ENCODE measurements around the gene CCL15. TPM values are rescaled to one million over a fixed set of nuclear protein-coding genes. Genes with fewer than 3 reads are reported as not detected.

CCL15 gene
- total and polyA plus RNA-seq, 2 of the 13 experiments (the other 11 are each of a cell fraction or from before 2014, with no cell fraction given) = 29.2 to 45.9 TPM

DNA sequence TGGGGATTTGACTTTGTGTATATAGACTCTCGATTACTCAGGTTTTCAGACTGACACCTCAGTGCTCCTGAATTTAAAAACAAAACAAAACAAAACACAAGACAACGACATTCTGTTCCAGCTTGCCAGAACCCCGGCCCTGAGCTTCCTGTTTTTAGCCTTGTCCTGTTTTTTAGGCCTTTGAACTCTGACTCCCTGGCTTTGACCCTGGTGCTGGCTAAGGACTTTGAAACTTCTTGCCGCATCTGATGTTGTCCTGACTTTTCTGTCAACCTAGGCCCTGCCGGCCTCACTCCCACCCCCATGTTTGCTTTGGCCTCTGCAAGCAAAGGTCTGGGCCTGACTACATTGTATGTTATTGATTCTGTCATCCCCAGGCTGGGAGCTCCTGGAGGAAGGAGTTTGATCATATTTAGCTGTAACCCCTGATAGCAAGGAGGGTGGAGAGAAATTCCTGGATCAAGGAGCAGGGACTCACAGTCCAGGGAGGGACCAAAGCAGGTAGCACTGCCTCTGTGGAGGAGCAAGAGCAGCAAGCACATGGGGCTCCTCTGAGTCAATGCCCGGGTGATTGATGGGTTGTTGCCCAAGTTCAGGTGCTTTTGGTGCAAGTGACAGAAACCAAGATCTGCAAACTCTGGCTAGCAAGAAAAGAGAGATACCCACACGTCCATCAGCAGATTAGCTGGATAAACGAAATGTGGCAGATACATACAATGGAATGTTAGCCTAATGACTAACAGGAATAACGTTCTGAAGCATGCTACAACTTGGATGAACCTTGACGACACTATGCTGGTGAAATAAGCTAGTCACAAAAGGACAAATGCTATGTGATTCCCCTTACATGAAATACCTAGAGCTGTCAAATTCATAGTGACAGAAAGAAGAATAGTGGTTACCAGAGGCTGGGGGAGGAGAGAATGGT is 27.8 kb downstream of the CCL15 start (continued):
- TF ChIP-seq, protein P1, sequence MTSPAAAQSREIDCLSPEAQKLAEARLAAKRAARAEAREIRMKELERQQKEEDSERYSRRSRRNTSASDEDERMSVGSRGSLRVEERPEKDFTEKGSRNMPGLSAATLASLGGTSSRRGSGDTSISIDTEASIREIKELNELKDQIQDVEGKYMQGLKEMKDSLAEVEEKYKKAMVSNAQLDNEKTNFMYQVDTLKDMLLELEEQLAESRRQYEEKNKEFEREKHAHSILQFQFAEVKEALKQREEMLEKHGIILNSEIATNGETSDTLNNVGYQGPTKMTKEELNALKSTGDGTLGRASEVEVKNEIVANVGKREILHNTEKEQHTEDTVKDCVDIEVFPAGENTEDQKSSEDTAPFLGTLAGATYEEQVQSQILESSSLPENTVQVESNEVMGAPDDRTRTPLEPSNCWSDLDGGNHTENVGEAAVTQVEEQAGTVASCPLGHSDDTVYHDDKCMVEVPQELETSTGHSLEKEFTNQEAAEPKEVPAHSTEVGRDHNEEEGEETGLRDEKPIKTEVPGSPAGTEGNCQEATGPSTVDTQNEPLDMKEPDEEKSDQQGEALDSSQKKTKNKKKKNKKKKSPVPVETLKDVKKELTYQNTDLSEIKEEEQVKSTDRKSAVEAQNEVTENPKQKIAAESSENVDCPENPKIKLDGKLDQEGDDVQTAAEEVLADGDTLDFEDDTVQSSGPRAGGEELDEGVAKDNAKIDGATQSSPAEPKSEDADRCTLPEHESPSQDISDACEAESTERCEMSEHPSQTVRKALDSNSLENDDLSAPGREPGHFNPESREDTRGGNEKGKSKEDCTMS (CRISPR knock-in tag; conservative IDR thresholded peaks at IDR 0.05) = no peak
- TF ChIP-seq SP5 (CRISPR knock-in tag; IDR thresholded peaks at IDR 0.05; ENCODE audit: borderline replicate concordance, low read depth) (peak; percentile 96), EZH2 (conservative IDR thresholded peaks at IDR 0.05; ENCODE audit: low read depth, low read length) (no peak), MIXL1 (CRISPR knock-in tag; IDR thresholded peaks at IDR 0.05) (peak; percentile 95), ZNF790 (CRISPR knock-in tag; IDR thresholded peaks at IDR 0.05; ENCODE audit: borderline replicate concordance) (no peak), BHLHE40 (IDR thresholded peaks at IDR 0.05; ENCODE audit: low read length) (peak; percentile 20; the same call in 1 of the 2 replicates), KDM5B (CRISPR knock-in tag; IDR thresholded peaks at IDR 0.05; ENCODE audit: borderline replicate concordance) (peak; percentile 64; the same call in 1 of the 2 replicates), PAF1 (CRISPR knock-in tag; IDR thresholded peaks at IDR 0.05) (no peak), MIER2 (CRISPR knock-in tag; IDR thresholded peaks at IDR 0.05) (0 out of 2 replicates have a peak, but pooled peaks have one; percentile 24), ONECUT2 (CRISPR knock-in tag; IDR thresholded peaks at IDR 0.05) (peak; percentile 99), HNRNPLL (IDR thresholded peaks at IDR 0.05; ENCODE audit: low read depth, low read length, poor library complexity, severe bottlenecking) (no peak), FOXA1 (IDR thresholded peaks at IDR 0.05) (peak; percentile 84), FOXA1 (CRISPR knock-in tag; IDR thresholded peaks at IDR 0.05) (peak; percentile 99), YEATS4 (CRISPR knock-in tag; IDR thresholded peaks at IDR 0.05; ENCODE audit: borderline replicate concordance) (peak; percentile 40; the same call in 1 of the 2 replicates), SAP130 (CRISPR knock-in tag; IDR thresholded peaks at IDR 0.05; ENCODE audit: low read depth) (peak; percentile 76), ZNF263 (CRISPR knock-in tag; IDR thresholded peaks at IDR 0.05) (peak; percentile 87), TBL1XR1 (IDR thresholded peaks at IDR 0.05; ENCODE audit: borderline replicate concordance, low read length, partially characterized antibody) (peak; percentile 99)
- TF ChIP-seq, protein P2, sequence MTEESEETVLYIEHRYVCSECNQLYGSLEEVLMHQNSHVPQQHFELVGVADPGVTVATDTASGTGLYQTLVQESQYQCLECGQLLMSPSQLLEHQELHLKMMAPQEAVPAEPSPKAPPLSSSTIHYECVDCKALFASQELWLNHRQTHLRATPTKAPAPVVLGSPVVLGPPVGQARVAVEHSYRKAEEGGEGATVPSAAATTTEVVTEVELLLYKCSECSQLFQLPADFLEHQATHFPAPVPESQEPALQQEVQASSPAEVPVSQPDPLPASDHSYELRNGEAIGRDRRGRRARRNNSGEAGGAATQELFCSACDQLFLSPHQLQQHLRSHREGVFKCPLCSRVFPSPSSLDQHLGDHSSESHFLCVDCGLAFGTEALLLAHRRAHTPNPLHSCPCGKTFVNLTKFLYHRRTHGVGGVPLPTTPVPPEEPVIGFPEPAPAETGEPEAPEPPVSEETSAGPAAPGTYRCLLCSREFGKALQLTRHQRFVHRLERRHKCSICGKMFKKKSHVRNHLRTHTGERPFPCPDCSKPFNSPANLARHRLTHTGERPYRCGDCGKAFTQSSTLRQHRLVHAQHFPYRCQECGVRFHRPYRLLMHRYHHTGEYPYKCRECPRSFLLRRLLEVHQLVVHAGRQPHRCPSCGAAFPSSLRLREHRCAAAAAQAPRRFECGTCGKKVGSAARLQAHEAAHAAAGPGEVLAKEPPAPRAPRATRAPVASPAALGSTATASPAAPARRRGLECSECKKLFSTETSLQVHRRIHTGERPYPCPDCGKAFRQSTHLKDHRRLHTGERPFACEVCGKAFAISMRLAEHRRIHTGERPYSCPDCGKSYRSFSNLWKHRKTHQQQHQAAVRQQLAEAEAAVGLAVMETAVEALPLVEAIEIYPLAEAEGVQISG (CRISPR knock-in tag; IDR thresholded peaks at IDR 0.05) = peak; percentile 79; the same call in 1 of the 2 replicates
- TF ChIP-seq, protein P3, sequence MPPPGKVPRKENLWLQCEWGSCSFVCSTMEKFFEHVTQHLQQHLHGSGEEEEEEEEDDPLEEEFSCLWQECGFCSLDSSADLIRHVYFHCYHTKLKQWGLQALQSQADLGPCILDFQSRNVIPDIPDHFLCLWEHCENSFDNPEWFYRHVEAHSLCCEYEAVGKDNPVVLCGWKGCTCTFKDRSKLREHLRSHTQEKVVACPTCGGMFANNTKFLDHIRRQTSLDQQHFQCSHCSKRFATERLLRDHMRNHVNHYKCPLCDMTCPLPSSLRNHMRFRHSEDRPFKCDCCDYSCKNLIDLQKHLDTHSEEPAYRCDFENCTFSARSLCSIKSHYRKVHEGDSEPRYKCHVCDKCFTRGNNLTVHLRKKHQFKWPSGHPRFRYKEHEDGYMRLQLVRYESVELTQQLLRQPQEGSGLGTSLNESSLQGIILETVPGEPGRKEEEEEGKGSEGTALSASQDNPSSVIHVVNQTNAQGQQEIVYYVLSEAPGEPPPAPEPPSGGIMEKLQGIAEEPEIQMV (CRISPR knock-in tag; IDR thresholded peaks at IDR 0.05; ENCODE audit: low read depth) = peak; percentile 39; the same call in 1 of the 2 replicates
- TF ChIP-seq, protein P4, sequence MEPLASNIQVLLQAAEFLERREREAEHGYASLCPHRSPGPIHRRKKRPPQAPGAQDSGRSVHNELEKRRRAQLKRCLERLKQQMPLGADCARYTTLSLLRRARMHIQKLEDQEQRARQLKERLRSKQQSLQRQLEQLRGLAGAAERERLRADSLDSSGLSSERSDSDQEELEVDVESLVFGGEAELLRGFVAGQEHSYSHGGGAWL (CRISPR knock-in tag; IDR thresholded peaks at IDR 0.05) = 0 out of 2 replicates have a peak, but pooled peaks have one; percentile 65
- TF ChIP-seq, protein P5, sequence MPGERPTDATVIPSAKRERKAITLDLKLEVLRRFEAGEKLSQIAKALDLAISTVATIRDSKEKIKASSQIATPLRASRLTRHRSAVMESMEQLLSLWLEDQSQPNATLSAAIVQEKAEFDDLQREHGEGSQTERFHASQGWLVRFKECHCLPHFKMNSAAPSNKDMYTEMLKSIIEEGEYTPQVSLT (CRISPR knock-in tag; IDR thresholded peaks at IDR 0.05; ENCODE audit: borderline replicate concordance, low read depth) = no peak
